AG10803 (cell line): ENCODE data around the gene NAA80.

Experiments used
- DNase-seq: peaks from one replicate; pipeline ENCODE4 v3.0.0; 2010; ENCODE audit warnings: low read depth
- H3K4me3 ChIP-seq: 2 replicates; pipeline ENCODE4 v1.5.1; 2011; ENCODE audit warnings: mild to moderate bottlenecking, low read length, control low read depth
- CTCF ChIP-seq: conservative IDR thresholded peaks from 2 replicates; pipeline ENCODE4 v1.5.1; 2011; ENCODE audit warnings: mild to moderate bottlenecking, low read length, control low read depth, inconsistent platforms

The NAA80 gene

DNA sequence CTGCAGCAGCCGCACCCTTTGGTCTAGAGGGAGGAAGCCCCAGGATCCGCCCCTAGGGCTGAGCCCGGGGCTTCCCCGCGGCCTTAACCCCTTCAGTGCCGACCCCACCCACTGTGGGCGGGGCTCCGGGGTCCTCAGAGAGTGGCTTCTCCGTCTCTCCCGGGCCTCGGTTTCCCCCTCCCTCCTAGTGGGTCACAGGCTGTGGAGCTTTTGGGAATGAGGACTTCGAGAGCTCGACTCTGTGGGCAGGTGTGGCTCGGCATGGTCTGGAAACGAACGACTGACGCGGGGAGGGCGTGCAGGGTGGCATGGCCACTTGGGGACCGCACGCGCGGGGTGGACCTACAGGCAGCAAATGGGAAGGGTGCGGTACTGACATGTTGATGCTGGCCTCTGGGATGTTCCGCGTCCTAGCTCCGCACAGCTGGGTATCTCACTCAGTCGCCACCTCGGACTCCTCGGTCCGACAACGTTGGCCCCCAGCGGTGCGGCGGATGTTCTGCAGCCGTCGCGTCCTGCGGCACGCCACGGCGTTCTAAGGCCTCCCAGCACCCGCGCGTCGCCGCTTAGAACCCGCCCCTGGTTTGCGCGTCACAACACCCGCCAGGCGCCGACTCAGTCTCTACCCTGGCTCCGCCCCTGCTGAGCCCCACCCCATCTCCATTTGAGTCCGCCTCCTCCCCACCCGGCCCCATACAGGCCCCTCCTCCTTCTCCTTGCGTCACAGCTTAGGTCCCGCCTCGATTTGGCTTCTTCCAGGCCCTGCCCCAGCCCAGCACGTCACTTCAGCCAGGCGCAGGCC is at the start of gene NAA80, which contains the start of gene HYAL3:
TSS of gene NAA80 (minus strand) at position 570 of the 802 bp plus-strand sequence. CDS start 1,942 bp downstream, outside the sequence.
TSS of gene HYAL3 (minus strand) at position 570 of the 802 bp plus-strand sequence. CDS start 3,803 bp downstream, outside the sequence.
- DNase-seq: peak; percentile 99
- peak; percentile 27 for TF ChIP-seq CTCF
- peak within 1 kb of the TSS; percentile 97 for H3K4me3 ChIP-seq

GRCh38 chr3:50347187-50347813 is 48.1 kb upstream of the NAA80 start:
- peak; percentile 69 for TF ChIP-seq CTCF
- peak; percentile 67 for DNase-seq
- no peak overlapping the region for H3K4me3 ChIP-seq

DNA sequence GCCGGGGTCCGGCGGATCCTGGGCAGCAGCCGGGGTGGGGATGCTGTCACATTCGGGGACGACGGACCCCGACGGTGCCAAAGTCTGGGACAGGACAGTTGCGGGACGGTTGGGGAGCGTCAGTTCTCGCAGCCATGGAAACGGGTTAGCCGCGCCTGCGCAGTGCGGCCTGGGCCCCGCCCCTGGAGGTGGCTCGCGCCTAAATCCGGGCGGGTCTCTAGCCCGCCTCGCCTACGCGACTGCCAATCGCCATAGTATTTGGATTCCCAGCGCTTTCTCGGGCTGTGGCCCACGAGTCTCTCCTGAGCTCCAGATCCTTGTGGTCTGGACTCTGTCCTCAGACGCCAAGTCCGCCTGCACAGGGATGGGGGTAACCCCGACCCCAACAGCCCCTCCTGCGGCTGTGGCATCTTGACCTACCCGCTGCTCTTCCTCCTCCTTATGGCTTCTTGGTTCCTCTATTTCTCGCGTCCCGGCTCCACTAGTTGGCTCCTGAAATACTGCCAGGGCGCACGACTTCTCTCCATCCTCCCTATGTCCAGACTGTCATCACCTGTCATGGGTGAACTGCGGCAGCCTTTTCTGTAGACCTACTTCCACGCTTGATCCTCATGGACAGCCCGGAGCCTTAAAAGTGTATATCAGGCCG is 46.5 kb upstream of the NAA80 start, which contains the start of gene ZMYND10:
TSS of gene ZMYND10 (minus strand) at position 147 of the 649 bp plus-strand sequence. CDS start 153 bp downstream, outside the sequence.
- peak within 1 kb of the TSS; percentile 64 for H3K4me3 ChIP-seq
- no peak for TF ChIP-seq CTCF
- peak; percentile 35 for DNase-seq

- no peak for DNase-seq
- peak overlapping the region; percentile 64 for H3K4me3 ChIP-seq
- no peak for TF ChIP-seq CTCF
Measured at GRCh38 chr3:50345008-50345407, 45.8 kb upstream of the NAA80 start.

DNA sequence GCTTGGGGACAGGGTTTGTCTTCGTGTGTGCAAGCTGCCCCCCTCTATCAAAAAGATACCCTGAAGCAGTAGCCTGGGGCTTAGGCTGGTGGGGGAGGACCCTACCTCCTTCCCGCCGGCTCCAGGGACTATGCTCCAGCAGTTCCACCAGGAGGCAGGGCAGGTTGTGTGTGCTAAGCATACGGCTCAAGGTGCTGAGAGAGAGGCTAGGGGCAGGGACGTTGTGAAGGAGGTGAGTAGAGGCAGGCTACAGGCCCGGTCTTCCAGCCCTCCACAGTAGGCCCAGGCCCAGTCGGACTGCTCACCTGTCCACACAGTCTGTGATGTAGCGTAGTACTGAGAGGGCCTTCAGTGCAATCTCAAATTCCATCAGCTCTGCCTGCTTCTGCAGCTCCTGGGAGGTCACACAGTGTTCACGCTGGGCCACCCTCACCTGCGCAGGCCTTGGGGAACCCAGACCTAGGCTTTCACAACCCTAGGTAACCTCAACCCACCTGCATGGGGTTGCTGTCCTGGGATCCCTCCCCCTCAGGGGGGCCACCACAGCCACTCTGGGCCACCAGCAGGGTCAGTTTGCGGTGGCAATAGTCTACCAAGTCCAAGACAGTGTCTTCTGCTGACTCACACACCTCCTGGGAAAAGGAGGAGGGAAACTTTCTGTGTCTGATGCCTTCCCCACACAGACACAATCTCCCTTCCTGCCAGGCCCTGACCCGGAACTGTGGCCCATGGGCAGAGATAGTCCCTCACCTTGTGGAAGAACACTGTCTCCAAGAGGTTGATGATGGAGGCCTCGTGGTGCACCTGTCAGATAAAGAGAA is 43.8 kb upstream of the NAA80 start:
- TF ChIP-seq CTCF: 0 out of 2 replicates have a peak, but pooled peaks have one; percentile 0
- no peak for DNase-seq
- H3K4me3 ChIP-seq: no peak overlapping the region

- no peak for DNase-seq
- no peak for TF ChIP-seq CTCF
- no peak overlapping the region for H3K4me3 ChIP-seq
Measured at GRCh38 chr3:50341996-50342650, 42.9 kb upstream of the NAA80 start.
